Cardiac muscle cell (in vitro differentiated cells and primary cell): ENCODE measurements around the gene CENPA. TPM values are rescaled to one million over a fixed set of nuclear protein-coding genes. Genes with fewer than 3 reads are reported as not detected.

Experiments
- DNase-seq, 2 donors: peaks; one replicate each; pipeline versions ENCODE4 v3.0.0 to v3.0.0-alpha.2; 2010 to 2017; ENCODE audit warnings: low read depth in 1 of 2, low spot score in 1 of 2
- H3K27ac ChIP-seq: fragments of 200-600 bp; sonication (generic); 2 replicates; pipeline ENCODE4 v1.5.1; 2016
- H3K27me3 ChIP-seq: fragments of 200-600 bp; sonication (generic); 2 replicates; pipeline ENCODE4 v1.6.0; 2016; ENCODE audit warnings: control low read depth
- H3K36me3 ChIP-seq: fragments of 200-600 bp; sonication (generic); 2 replicates; pipeline ENCODE4 v1.5.1; 2016; ENCODE audit warnings: control low read depth
- H3K4me1 ChIP-seq: fragments of 200-600 bp; sonication (generic); 2 replicates; pipeline ENCODE4 v1.8.1; 2017; ENCODE audit warnings: low read depth, mild to moderate bottlenecking, mixed run types
- H3K4me3 ChIP-seq: fragments of 200-600 bp; sonication (generic); 2 replicates; pipeline ENCODE4 v1.5.1; 2016; ENCODE audit warnings: mild to moderate bottlenecking
- H3K9me3 ChIP-seq: fragments of 200-600 bp; sonication (generic); 2 replicates; pipeline ENCODE4 v1.5.1; 2017; ENCODE audit warnings: low read depth, mild to moderate bottlenecking, control low read depth
- CTCF ChIP-seq: IDR thresholded peaks from 2 replicates; pipeline ENCODE4 v1.5.1; 2012; ENCODE audit warnings: low read depth, mild to moderate bottlenecking, low read length
- polyA plus RNA-seq: library from polyadenylated mRNA; unstranded; fragments of >200 nt; fragmentation: Nextera tagmentation; extraction: Ambion mirVana; gene quantifications from 2 replicates; pipeline ENCODE4 v1.2.1, GENCODE V29; 2016
- total RNA-seq: library from RNA; depleted of rRNA; stranded (reverse); fragments of >200 nt; gene quantifications from 2 replicates; pipeline ENCODE4 v1.2.3, GENCODE V29; 2016

The CENPA gene
- total and polyA plus RNA-seq, 2 experiments from 2014 or later = 5.1 to 18.6 TPM

- no peak overlapping the region for H3K27ac ChIP-seq
- no peaks in the 10 kb centered on the region for H3K4me1 ChIP-seq
- no peak overlapping the region for H3K4me3 ChIP-seq
- H3K9me3 ChIP-seq = no peaks in the 10 kb centered on the region
- no peak for TF ChIP-seq CTCF
- DNase-seq = no peak
- no peaks in the 10 kb centered on the region for H3K27me3 ChIP-seq
- no peaks in the 10 kb centered on the region for H3K36me3 ChIP-seq
These were observed 35.1 kb downstream of the CENPA start for GRCh38 chr2:26820932-26821331.

GRCh38 chr2:26822877-26823276, 37.0 kb downstream of the CENPA start:
- Histone ChIP-seq H3K27ac (no peak overlapping the region), H3K36me3 (no peaks in the 10 kb centered on the region), H3K4me1 (no peaks in the 10 kb centered on the region), H3K27me3 (peaks cover 2% of the 10 kb centered on the region), H3K9me3 (no peaks in the 10 kb centered on the region), H3K4me3 (no peak overlapping the region)
- DNase-seq = no peak
- TF ChIP-seq CTCF = no peak

GRCh38 chr2:26838121-26838906, 52.5 kb downstream of the CENPA start:
- TF ChIP-seq CTCF = peak; percentile 29
- Histone ChIP-seq H3K4me3 (no peak overlapping the region), H3K4me1 (no peaks in the 10 kb centered on the region), H3K36me3 (no peaks in the 10 kb centered on the region), H3K27ac (no peak overlapping the region), H3K27me3 (peaks cover 28% of the 10 kb centered on the region), H3K9me3 (no peaks in the 10 kb centered on the region)
- peak; percentile 50 to 70 for DNase-seq

GRCh38 chr2:26840937-26841610, 55.2 kb downstream of the CENPA start:
- Histone ChIP-seq H3K4me1 (no peaks in the 10 kb centered on the region), H3K27me3 (peaks cover 35% of the 10 kb centered on the region), H3K36me3 (no peaks in the 10 kb centered on the region), H3K27ac (no peak overlapping the region), H3K9me3 (no peaks in the 10 kb centered on the region), H3K4me3 (no peak overlapping the region)
- no peak for DNase-seq
- TF ChIP-seq CTCF = no peak

- DNase-seq = no peak
- no peak overlapping the region for H3K27ac ChIP-seq
- H3K27me3 ChIP-seq = peaks cover 52% of the 10 kb centered on the region
- H3K9me3 ChIP-seq = no peaks in the 10 kb centered on the region
- H3K36me3 ChIP-seq = no peaks in the 10 kb centered on the region
- no peak overlapping the region for H3K4me3 ChIP-seq
- no peak for TF ChIP-seq CTCF
- H3K4me1 ChIP-seq = no peaks in the 10 kb centered on the region
These were observed 57.2 kb downstream of the CENPA start for GRCh38 chr2:26843041-26843440.

Other genes starting within 250 kb of the CENPA start
- gene CIB4, start 144.7 kb upstream of the CENPA start, total RNA-seq = 0.49 TPM in 1 of 2 replicates, not detected in the other
- gene CIB4, start 144.7 kb upstream of the CENPA start, polyA plus RNA-seq = not detected in 2 replicates
- 2.9 and 6.2 TPM in 2 replicates for gene KCNK3, start 93.3 kb upstream of the CENPA start, total RNA-seq
- gene KCNK3, start 93.3 kb upstream of the CENPA start, polyA plus RNA-seq = 3.1 and 3.5 TPM in 2 replicates
- gene SLC35F6, start 21.8 kb upstream of the CENPA start, total RNA-seq = 11.2 and 21.4 TPM in 2 replicates
- gene SLC35F6, start 21.8 kb upstream of the CENPA start, polyA plus RNA-seq = 4.2 and 7.2 TPM in 2 replicates
- gene DPYSL5, start 62.1 kb downstream of the CENPA start, total RNA-seq = 4.1 and 4.5 TPM in 2 replicates
- 3.7 and 5.6 TPM in 2 replicates for gene DPYSL5, start 62.1 kb downstream of the CENPA start, polyA plus RNA-seq
- 75.9 and 143 TPM in 2 replicates for gene MAPRE3, start 184.6 kb downstream of the CENPA start, total RNA-seq
- 212 TPM in 2 replicates for gene MAPRE3, start 184.6 kb downstream of the CENPA start, polyA plus RNA-seq
- 38.9 and 48.5 TPM in 2 replicates for gene TMEM214, start 246.9 kb downstream of the CENPA start, total RNA-seq
- 46.9 and 66.3 TPM in 2 replicates for gene TMEM214, start 246.9 kb downstream of the CENPA start, polyA plus RNA-seq